GM19397 (cell line): ENCODE data around the gene COL23A1.

Source experiments
- ATAC-seq: cut with Tn5 transposase; IDR thresholded peaks from one replicate; pipeline ENCODE4 v1.9.1; 2021; ENCODE audit warnings: mild to moderate bottlenecking, moderate library complexity; ENCODE audit not compliant: unreplicated experiment

Gene COL23A1

DNA sequence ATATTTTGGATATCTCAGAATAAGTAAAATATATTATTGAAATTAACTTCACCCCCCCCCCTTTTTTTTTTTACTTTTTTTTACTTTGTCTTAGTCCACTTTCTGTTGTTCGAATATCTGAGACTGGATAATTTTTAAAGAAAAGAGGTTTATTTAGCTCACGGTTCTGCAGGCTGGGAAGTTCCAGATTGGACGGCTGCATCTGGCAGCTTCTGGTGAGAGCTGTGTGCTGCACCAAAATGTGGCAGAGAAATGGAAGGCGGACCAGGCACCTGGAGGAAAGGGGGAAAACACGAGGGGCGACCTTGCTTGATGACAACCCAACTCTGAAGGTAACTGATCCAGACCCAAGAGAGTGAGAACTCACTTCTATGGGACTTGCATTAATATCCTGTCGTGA, 397.4 kb downstream of the COL23A1 start:
- ATAC-seq = no peak

DNA sequence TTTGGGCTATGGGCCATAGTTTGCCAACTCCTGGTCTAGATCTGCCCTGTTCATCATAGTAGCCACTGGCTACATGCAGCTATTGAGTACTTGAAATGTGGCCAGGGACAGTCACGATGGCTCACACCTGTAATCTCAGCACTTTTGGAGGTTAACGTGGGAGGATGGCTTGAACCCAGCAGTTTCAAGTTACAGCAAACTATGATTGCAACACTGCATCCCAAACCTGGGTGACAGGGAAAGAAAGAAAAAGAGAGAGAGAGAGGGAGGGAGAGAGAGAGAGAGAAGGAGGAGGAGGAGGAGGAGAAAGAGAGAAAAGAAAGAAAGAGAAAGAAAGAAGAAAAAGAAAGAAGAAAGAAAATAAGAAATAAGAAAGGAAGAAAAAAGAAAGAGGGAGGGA, 397.9 kb downstream of the COL23A1 start:
- no peak for ATAC-seq

DNA sequence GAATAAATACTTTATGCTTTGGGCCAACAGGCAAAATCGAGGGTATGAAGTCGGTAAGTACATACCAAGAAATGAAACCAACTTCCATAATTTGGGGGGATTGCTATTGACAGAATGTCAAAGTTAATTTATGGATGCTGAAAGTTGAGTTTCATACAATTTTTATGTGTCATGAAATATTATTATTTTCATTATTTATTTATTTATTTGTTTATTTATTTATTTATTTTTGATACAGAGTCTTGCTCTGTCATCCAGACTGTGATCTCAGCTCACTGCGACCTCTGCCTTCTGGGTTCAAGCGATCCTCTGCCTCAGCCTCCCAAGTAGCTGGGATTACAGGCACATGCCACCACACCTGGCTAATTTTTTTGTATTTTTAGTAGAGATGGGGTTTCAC, 398.5 kb downstream of the COL23A1 start:
- ATAC-seq = no peak

DNA sequence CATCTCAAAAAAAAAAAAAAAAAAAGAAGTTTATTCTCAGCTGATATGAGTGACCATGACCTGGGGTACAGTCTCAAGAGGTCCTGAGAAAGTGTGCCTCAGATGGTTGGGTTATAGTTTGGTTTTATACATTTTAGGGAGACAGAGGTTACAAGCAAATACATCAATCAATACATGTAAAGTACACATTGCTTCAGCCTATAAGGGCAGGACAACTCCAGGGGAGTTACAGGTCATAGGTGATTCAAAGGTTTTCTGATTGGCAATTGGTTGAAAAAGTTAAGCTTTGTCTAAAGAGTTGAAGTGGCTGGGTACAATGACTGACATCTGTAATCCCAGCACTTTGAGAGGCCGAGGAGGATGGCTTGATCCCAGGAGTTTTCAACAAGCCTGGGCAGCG, 400.8 kb downstream of the COL23A1 start:
- ATAC-seq = no peak
